Epithelial cell of prostate (primary cell): ENCODE measurements around the gene CR1L.
"Not testable (repeated sequence)": the region's sequence is repeated elsewhere in the genome, so short reads cannot be mapped to it uniquely, and the experiment has no call there.

ENCODE experiments used
- DNase-seq: peaks from one replicate; pipeline ENCODE4 v3.0.0-alpha.2; 2011; ENCODE audit warnings: low read depth, low spot score
- H3K27ac ChIP-seq: fragments of 450-650 bp; 2 replicates; pipeline ENCODE4 v1.5.1; 2017; ENCODE audit warnings: mild to moderate bottlenecking

The CR1L gene

GRCh38 chr1:207672522-207673130 is 27.7 kb downstream of the CR1L start:
- DNase-seq = peak; percentile 37
- no peak overlapping the region for H3K27ac ChIP-seq

- H3K27ac ChIP-seq = no peak overlapping the region
Observed at GRCh38 chr1:207673399-207673798, 28.5 kb downstream of the CR1L start.

GRCh38 chr1:207676153-207676552 is 31.2 kb downstream of the CR1L start:
- no peak for DNase-seq
- H3K27ac ChIP-seq = no peak overlapping the region

More at GRCh38 chr1:207673399-207673798, 28.5 kb downstream of the CR1L start:
- no peak for DNase-seq

GRCh38 chr1:207680590-207681388 is 35.9 kb downstream of the CR1L start:
- H3K27ac ChIP-seq, DNase-seq: not testable (repeated sequence)

GRCh38 chr1:207682872-207683434 is 38.0 kb downstream of the CR1L start:
- not testable (repeated sequence) for H3K27ac ChIP-seq, DNase-seq

- DNase-seq, H3K27ac ChIP-seq: not testable (repeated sequence)
Observed at GRCh38 chr1:207690551-207690950, 45.6 kb downstream of the CR1L start.

GRCh38 chr1:207691010-207691409 is 46.1 kb downstream of the CR1L start:
- H3K27ac ChIP-seq = no peak overlapping the region
- no peak for DNase-seq

GRCh38 chr1:207691841-207692240 is 46.9 kb downstream of the CR1L start:
- no peak overlapping the region for H3K27ac ChIP-seq
- no peak for DNase-seq

GRCh38 chr1:207692291-207692690 is 47.4 kb downstream of the CR1L start:
- not testable (repeated sequence) for H3K27ac ChIP-seq, DNase-seq

- no peak for DNase-seq
- no peak overlapping the region for H3K27ac ChIP-seq
Observed at GRCh38 chr1:207695891-207696290, 51.0 kb downstream of the CR1L start.

GRCh38 chr1:207698822-207699483 is 54.0 kb downstream of the CR1L start:
- H3K27ac ChIP-seq = no peak overlapping the region
- DNase-seq = no peak

- no peak overlapping the region for H3K27ac ChIP-seq
- no peak for DNase-seq
Observed at GRCh38 chr1:207702317-207702716, 57.4 kb downstream of the CR1L start.

GRCh38 chr1:207703712-207704111 is 58.8 kb downstream of the CR1L start:
- DNase-seq = no peak
- H3K27ac ChIP-seq = no peak overlapping the region

- H3K27ac ChIP-seq = peak overlapping the region; percentile 51
- DNase-seq = not testable (repeated sequence)
Observed at GRCh38 chr1:207708004-207708403, 63.1 kb downstream of the CR1L start.

GRCh38 chr1:207711285-207711684 is 66.4 kb downstream of the CR1L start:
- no peak for DNase-seq
- H3K27ac ChIP-seq = no peak overlapping the region

- H3K27ac ChIP-seq, DNase-seq: not testable (repeated sequence)
Observed at GRCh38 chr1:207712701-207713100, 67.8 kb downstream of the CR1L start.

- DNase-seq = no peak
- no peak overlapping the region for H3K27ac ChIP-seq
Observed at GRCh38 chr1:207713529-207713928, 68.6 kb downstream of the CR1L start.

- DNase-seq = no peak
- H3K27ac ChIP-seq = no peak overlapping the region
Observed at GRCh38 chr1:207719234-207719633, 74.3 kb downstream of the CR1L start.

GRCh38 chr1:207728200-207728858 is 83.4 kb downstream of the CR1L start:
- not testable (repeated sequence) for DNase-seq

GRCh38 chr1:207737503-207738157 is 92.7 kb downstream of the CR1L start:
- DNase-seq, H3K27ac ChIP-seq: not testable (repeated sequence)

More at GRCh38 chr1:207728200-207728858, 83.4 kb downstream of the CR1L start:
- H3K27ac ChIP-seq = not testable (repeated sequence)
